Kasumi-1 (cell line): ENCODE results near the gene GALNT12.

ENCODE experiments used
- DNase-seq, 2 experiments: peaks; one replicate each; lab custom pipeline; 2025; lab: John Stamatoyannopoulos, UW

The GALNT12 gene

GRCh38 chr9:98860871-98861293 lies 53.4 kb downstream of the GALNT12 start:
- peak; percentile 8 to 19 for DNase-seq

GRCh38 chr9:98861781-98862504 lies 54.5 kb downstream of the GALNT12 start:
- DNase-seq = no peak

- no peak for DNase-seq
Observed at GRCh38 chr9:98862936-98863335, 55.5 kb downstream of the GALNT12 start.

GRCh38 chr9:98864281-98865174 lies 57.1 kb downstream of the GALNT12 start:
- no peak for DNase-seq

- DNase-seq = no peak
Observed at GRCh38 chr9:98865284-98865875, 57.9 kb downstream of the GALNT12 start.

GRCh38 chr9:98866435-98867102 lies 59.1 kb downstream of the GALNT12 start:
- no peak for DNase-seq

GRCh38 chr9:98867103-98867428 lies 59.6 kb downstream of the GALNT12 start:
- DNase-seq = peak; percentile 46 to 50

- peak; percentile 74 for DNase-seq
Observed at GRCh38 chr9:98867429-98868168, 60.1 kb downstream of the GALNT12 start.

GRCh38 chr9:98869078-98869745 lies 61.7 kb downstream of the GALNT12 start:
- DNase-seq = no peak

- DNase-seq = no peak
Observed at GRCh38 chr9:98869866-98870265, 62.4 kb downstream of the GALNT12 start.

GRCh38 chr9:98870782-98871557 lies 63.5 kb downstream of the GALNT12 start:
- no peak for DNase-seq

GRCh38 chr9:98871558-98872065 lies 64.1 kb downstream of the GALNT12 start:
- no peak for DNase-seq

- no peak for DNase-seq
Observed at GRCh38 chr9:98873526-98873925, 66.1 kb downstream of the GALNT12 start.

GRCh38 chr9:98873951-98874371 lies 66.5 kb downstream of the GALNT12 start:
- no peak for DNase-seq

GRCh38 chr9:98874721-98875255 lies 67.3 kb downstream of the GALNT12 start:
- no peak for DNase-seq

GRCh38 chr9:98875536-98875935 lies 68.1 kb downstream of the GALNT12 start:
- DNase-seq = no peak

- no peak for DNase-seq
Observed at GRCh38 chr9:98877311-98877710, 69.8 kb downstream of the GALNT12 start.

GRCh38 chr9:98879094-98879962 lies 71.9 kb downstream of the GALNT12 start:
- no peak for DNase-seq

GRCh38 chr9:98879963-98880310 lies 72.5 kb downstream of the GALNT12 start:
- DNase-seq = no peak
